DND-41 (cell line): ENCODE measurements around the gene CAMKMT.

ENCODE experiments used
- ATAC-seq: fragments of 200-7000 bp; cut with Tn5 transposase; 3 replicates; pipeline ENCODE4 v1.9.1; 2021; ENCODE audit warnings: low read depth; ENCODE audit not compliant: insufficient read depth
- DNase-seq: peaks from one replicate; pipeline ENCODE4 v3.0.0-alpha.2; 2020
- H2AFZ ChIP-seq: 2 replicates; pipeline ENCODE4 v1.6.0; 2012; ENCODE audit warnings: low read depth, low read length
- H3K27ac ChIP-seq: 2 replicates; pipeline ENCODE4 v1.5.1; 2012; ENCODE audit warnings: low read length, inconsistent platforms
- H3K27me3 ChIP-seq: fragments of 200-600 bp; sonication (generic); 2 replicates; pipeline ENCODE4 v1.6.0; 2012; ENCODE audit warnings: low read length, mild to moderate bottlenecking, inconsistent platforms; ENCODE audit not compliant: insufficient read depth, poor library complexity
- H3K36me3 ChIP-seq: 2 replicates; pipeline ENCODE4 v1.5.1; 2012; ENCODE audit warnings: low read length, inconsistent platforms; ENCODE audit not compliant: insufficient read depth
- H3K4me1 ChIP-seq: 2 replicates; pipeline ENCODE4 v1.5.1; 2012; ENCODE audit warnings: mild to moderate bottlenecking, low read length; ENCODE audit not compliant: insufficient read depth
- H3K4me2 ChIP-seq: 2 replicates; pipeline ENCODE4 v1.6.0; 2012; ENCODE audit warnings: mild to moderate bottlenecking, moderate library complexity, low read length, inconsistent platforms; ENCODE audit not compliant: insufficient read depth
- H3K4me3 ChIP-seq, 2 experiments: fragments of 200-600 bp in 1 of 2; shearing (Covaris generic) in 1 of 2; 2 replicates each; pipeline ENCODE4 v1.5.1; 2012 to 2016; ENCODE audit warnings: inconsistent platforms in 2 of 2, low read length in 2 of 2, mild to moderate bottlenecking in 2 of 2, low read depth in 1 of 2, moderate library complexity in 1 of 2
- H3K79me2 ChIP-seq: 2 replicates; pipeline ENCODE4 v1.6.0; 2012; ENCODE audit warnings: low read length, inconsistent platforms; ENCODE audit not compliant: insufficient read depth
- H3K9ac ChIP-seq: 2 replicates; pipeline ENCODE4 v1.6.0; 2012; ENCODE audit warnings: low read depth, mild to moderate bottlenecking, inconsistent platforms, low read length, moderate library complexity
- H3K9me3 ChIP-seq: 2 replicates; pipeline ENCODE4 v1.5.1; 2012; ENCODE audit warnings: low read length, moderate library complexity, mild to moderate bottlenecking, inconsistent platforms; ENCODE audit not compliant: insufficient read depth, severe bottlenecking
- H4K20me1 ChIP-seq: 2 replicates; pipeline ENCODE4 v1.6.0; 2012; ENCODE audit warnings: low read length; ENCODE audit not compliant: insufficient read depth
- EZH2 ChIP-seq: IDR thresholded peaks from 3 replicates; pipeline ENCODE4 v1.6.1; 2012; ENCODE audit warnings: borderline replicate concordance, low read depth, mild to moderate bottlenecking, moderate library complexity, low read length, inconsistent platforms; ENCODE audit not compliant: severe bottlenecking
- TF ChIP-seq, protein P1 (sequence below): IDR thresholded peaks from 2 replicates; pipeline ENCODE4 v1.5.1; 2012; ENCODE audit warnings: borderline replicate concordance, low read length, moderate library complexity, mild to moderate bottlenecking; ENCODE audit not compliant: poor library complexity, severe bottlenecking; ENCODE audit errors: extremely low read depth

The CAMKMT gene

GRCh38 chr2:44713170-44713569, 351.4 kb downstream of the CAMKMT start:
- Histone ChIP-seq H3K27ac (no peak overlapping the region), H3K4me3 (no peak overlapping the region), H3K9me3 (no peaks in the 10 kb centered on the region), H3K4me1 (no peaks in the 10 kb centered on the region), H3K9ac (no peak overlapping the region), H2AFZ (no peak overlapping the region), H3K4me2 (no peak overlapping the region), H3K36me3 (no peaks in the 10 kb centered on the region), H3K79me2 (no peaks in the 10 kb centered on the region), H3K27me3 (no peaks in the 10 kb centered on the region), H4K20me1 (no peaks in the 10 kb centered on the region)
- TF ChIP-seq EZH2, result no peak
- TF ChIP-seq, protein P1, sequence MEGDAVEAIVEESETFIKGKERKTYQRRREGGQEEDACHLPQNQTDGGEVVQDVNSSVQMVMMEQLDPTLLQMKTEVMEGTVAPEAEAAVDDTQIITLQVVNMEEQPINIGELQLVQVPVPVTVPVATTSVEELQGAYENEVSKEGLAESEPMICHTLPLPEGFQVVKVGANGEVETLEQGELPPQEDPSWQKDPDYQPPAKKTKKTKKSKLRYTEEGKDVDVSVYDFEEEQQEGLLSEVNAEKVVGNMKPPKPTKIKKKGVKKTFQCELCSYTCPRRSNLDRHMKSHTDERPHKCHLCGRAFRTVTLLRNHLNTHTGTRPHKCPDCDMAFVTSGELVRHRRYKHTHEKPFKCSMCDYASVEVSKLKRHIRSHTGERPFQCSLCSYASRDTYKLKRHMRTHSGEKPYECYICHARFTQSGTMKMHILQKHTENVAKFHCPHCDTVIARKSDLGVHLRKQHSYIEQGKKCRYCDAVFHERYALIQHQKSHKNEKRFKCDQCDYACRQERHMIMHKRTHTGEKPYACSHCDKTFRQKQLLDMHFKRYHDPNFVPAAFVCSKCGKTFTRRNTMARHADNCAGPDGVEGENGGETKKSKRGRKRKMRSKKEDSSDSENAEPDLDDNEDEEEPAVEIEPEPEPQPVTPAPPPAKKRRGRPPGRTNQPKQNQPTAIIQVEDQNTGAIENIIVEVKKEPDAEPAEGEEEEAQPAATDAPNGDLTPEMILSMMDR, result no peak
- DNase-seq (no peak), ATAC-seq (no peak)

DNA sequence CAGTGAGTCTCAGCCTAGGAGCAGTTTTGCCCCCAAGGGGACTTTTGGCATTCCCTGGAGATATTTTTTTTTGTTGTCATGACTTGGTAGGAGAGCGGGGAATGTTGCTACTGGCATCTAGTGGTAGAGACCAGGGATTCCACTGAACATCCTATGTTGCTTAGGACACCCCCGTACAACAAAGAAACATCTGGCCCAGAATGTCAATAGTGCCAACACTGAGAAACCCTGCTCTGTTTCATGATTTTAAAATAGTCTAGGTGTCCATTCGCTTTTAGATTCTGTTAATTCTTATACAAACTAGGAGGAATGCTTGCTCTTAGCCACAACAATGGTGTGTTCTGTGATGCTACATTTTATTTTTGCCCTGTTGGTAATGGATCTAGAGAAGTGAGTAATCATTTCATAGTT, 353.9 kb downstream of the CAMKMT start:
- DNase-seq (peak; percentile 5), ATAC-seq (no peak; the same call in 2 of the 3 replicates)
- H3K79me2 ChIP-seq, result no peaks in the 10 kb centered on the region

DNA sequence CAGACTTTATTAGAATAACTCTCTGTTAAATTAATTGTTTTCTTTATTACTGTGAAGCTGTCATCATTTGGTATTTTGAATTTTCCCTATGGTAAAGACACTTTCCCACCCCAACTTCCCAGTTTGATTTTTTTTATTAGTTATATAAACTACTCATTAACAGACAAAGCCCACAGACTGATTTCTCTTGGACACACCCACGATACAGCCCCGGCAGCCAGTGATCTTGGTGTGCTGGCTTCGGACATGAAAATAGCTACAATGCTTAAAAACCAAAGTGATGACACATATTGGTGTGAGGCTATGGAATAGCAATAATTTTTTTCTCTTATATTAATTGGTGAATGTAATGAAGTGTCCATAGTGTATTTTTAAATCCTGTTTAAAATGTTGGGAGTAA, 354.4 kb downstream of the CAMKMT start:
- no peaks in the 10 kb centered on the region for H3K79me2 ChIP-seq
- no peaks in the 10 kb centered on the region for H3K27me3 ChIP-seq
- TF ChIP-seq, protein P1, result no peak
- no peak for TF ChIP-seq EZH2
- ATAC-seq, result no peak
- H3K36me3 ChIP-seq, result no peaks in the 10 kb centered on the region
- no peak overlapping the region for H3K27ac ChIP-seq
- H2AFZ ChIP-seq, result no peak overlapping the region
- H3K4me3 ChIP-seq, result no peak overlapping the region
- no peaks in the 10 kb centered on the region for H3K4me1 ChIP-seq
- H3K9me3 ChIP-seq, result no peaks in the 10 kb centered on the region
- H3K4me2 ChIP-seq, result no peak overlapping the region
- no peak for DNase-seq
- no peak overlapping the region for H3K9ac ChIP-seq
- no peaks in the 10 kb centered on the region for H4K20me1 ChIP-seq

More for the DNA sequence above, 353.9 kb downstream of the CAMKMT start:
- H2AFZ ChIP-seq, result no peak overlapping the region
- H4K20me1 ChIP-seq, result no peaks in the 10 kb centered on the region
- no peaks in the 10 kb centered on the region for H3K4me1 ChIP-seq
- no peak overlapping the region for H3K4me2 ChIP-seq
- no peaks in the 10 kb centered on the region for H3K9me3 ChIP-seq
- H3K36me3 ChIP-seq, result no peaks in the 10 kb centered on the region
- no peak overlapping the region for H3K27ac ChIP-seq
- H3K27me3 ChIP-seq, result no peaks in the 10 kb centered on the region
- H3K9ac ChIP-seq, result no peak overlapping the region
- no peak overlapping the region for H3K4me3 ChIP-seq
- no peak for TF ChIP-seq EZH2
- TF ChIP-seq, protein P1, result peak; percentile 39

- no peaks in the 10 kb centered on the region for H4K20me1 ChIP-seq
- no peak overlapping the region for H3K4me3 ChIP-seq
- H3K79me2 ChIP-seq, result no peaks in the 10 kb centered on the region
- no peak overlapping the region for H2AFZ ChIP-seq
- no peak overlapping the region for H3K9ac ChIP-seq
- TF ChIP-seq EZH2, result no peak
- TF ChIP-seq, protein P1, result no peak
- H3K36me3 ChIP-seq, result no peaks in the 10 kb centered on the region
- DNase-seq (no peak), ATAC-seq (no peak)
- no peak overlapping the region for H3K27ac ChIP-seq
- no peaks in the 10 kb centered on the region for H3K4me1 ChIP-seq
- H3K27me3 ChIP-seq, result no peaks in the 10 kb centered on the region
- no peaks in the 10 kb centered on the region for H3K9me3 ChIP-seq
- no peak overlapping the region for H3K4me2 ChIP-seq
Measured at GRCh38 chr2:44718431-44718830, 356.7 kb downstream of the CAMKMT start.
